Measurements from ENCODE around the gene GNAQ. TPM values are rescaled to one million over a fixed set of nuclear protein-coding genes. Genes with fewer than 3 reads are reported as not detected.

Gene GNAQ
- total RNA-seq, 3 donors from 2014 or later (not counting 1 experiment from before 2014, with no cell fraction given) = 17.8 to 51.6 (median 24.5) TPM

GRCh38 chr9:77838986-77839385 lies 192.6 kb downstream of the GNAQ start:
- intact Hi-C loops (cut with micrococcal nuclease) = loop anchor here (10.0 kb wide), 1 partner anchor 376 kb away; no protein-coding TSS in a partner anchor
- no peaks in the 10 kb centered on the region for H3K36me3 ChIP-seq (ENCODE audit: control insufficient read depth, insufficient read depth, low read length)
- no peaks in the 10 kb centered on the region for H3K27me3 ChIP-seq (ENCODE audit: control insufficient read depth, insufficient read depth, low read length)
- TF ChIP-seq, protein P1, sequence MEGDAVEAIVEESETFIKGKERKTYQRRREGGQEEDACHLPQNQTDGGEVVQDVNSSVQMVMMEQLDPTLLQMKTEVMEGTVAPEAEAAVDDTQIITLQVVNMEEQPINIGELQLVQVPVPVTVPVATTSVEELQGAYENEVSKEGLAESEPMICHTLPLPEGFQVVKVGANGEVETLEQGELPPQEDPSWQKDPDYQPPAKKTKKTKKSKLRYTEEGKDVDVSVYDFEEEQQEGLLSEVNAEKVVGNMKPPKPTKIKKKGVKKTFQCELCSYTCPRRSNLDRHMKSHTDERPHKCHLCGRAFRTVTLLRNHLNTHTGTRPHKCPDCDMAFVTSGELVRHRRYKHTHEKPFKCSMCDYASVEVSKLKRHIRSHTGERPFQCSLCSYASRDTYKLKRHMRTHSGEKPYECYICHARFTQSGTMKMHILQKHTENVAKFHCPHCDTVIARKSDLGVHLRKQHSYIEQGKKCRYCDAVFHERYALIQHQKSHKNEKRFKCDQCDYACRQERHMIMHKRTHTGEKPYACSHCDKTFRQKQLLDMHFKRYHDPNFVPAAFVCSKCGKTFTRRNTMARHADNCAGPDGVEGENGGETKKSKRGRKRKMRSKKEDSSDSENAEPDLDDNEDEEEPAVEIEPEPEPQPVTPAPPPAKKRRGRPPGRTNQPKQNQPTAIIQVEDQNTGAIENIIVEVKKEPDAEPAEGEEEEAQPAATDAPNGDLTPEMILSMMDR (IDR thresholded peaks at IDR 0.05) = no peak
- no peaks in the 10 kb centered on the region for H3K4me1 ChIP-seq (ENCODE audit: control insufficient read depth, insufficient read depth, low read length)
- Mint-ChIP-seq H3K36me3 (no peaks in the 10 kb centered on the region), H3K27ac (no peak overlapping the region), H3K9me3 (no peaks in the 10 kb centered on the region), H3K27me3 (ENCODE audit: low read depth in 2 of 2) (no peaks in the 10 kb centered on the region), H3K4me1 (no peaks in the 10 kb centered on the region), H3K4me3 (no peak overlapping the region)
- H3K9me3 ChIP-seq (ENCODE audit: control insufficient read depth, insufficient read depth, low read length) = no peaks in the 10 kb centered on the region
- ATAC-seq (no peak), DNase-seq (no peak)
- H3K27ac ChIP-seq (ENCODE audit: low read length) = no peak overlapping the region
- no peak overlapping the region for H3K4me3 ChIP-seq (ENCODE audit: low read length)
- 80% methylated on average over 1 of the region's 1 CpG for WGBS (ENCODE audit: insufficient coverage)

DNA sequence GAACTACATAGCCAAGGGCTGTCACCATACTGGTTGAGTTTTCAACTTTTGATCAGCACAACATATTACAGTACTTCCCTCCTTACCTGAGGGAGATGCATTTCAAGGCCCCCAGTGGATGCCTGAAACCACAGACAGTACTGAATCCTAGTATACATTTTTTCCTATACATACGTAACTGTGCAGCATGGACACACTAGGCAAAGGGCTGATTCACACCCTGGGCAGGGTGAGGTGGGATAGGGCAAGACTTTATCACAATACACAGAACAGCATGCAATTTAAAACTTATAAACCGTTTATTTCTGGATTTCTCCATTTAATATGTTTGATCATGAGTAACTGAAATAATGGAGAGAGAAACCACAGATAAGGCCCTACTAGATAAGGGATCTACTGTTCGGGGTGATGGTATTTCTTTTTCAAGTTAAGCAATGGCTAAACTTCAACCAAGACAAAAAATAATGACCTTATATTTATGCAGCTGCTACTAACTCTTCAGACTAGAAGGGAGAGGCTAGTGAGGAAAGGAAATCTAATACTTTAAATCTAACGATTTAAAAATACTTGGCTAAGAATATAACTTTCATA lies 196.6 kb downstream of the GNAQ start:
- Histone ChIP-seq H3K27me3 (ENCODE audit: control insufficient read depth, insufficient read depth, low read length) (no peaks in the 10 kb centered on the region), H3K27ac (ENCODE audit: low read length) (no peak overlapping the region), H3K4me1 (ENCODE audit: control insufficient read depth, insufficient read depth, low read length) (peaks cover 6% of the 10 kb centered on the region), H3K36me3 (ENCODE audit: control insufficient read depth, insufficient read depth, low read length) (no peaks in the 10 kb centered on the region), H3K9me3 (ENCODE audit: control insufficient read depth, insufficient read depth, low read length) (no peaks in the 10 kb centered on the region), H3K4me3 (ENCODE audit: low read length) (no peak overlapping the region)
- TF ChIP-seq, protein P1 (IDR thresholded peaks at IDR 0.05) = no peak
- ATAC-seq (no peak), DNase-seq (no peak)
- Mint-ChIP-seq H3K4me3 (no peak overlapping the region), H3K27me3 (ENCODE audit: low read depth in 2 of 2) (peaks cover 3 to 13% of the 10 kb centered on the region in 2 donors), H3K4me1 (peaks cover 21% of the 10 kb centered on the region in 2 donors), H3K9me3 (no peaks in the 10 kb centered on the region), H3K36me3 (no peaks in the 10 kb centered on the region), H3K27ac (no peak overlapping the region)
- intact Hi-C loops (cut with micrococcal nuclease) = loop anchor here (10.0 kb wide), 1 partner anchor 380 kb away; no protein-coding TSS in a partner anchor
- WGBS (ENCODE audit: insufficient coverage) = no CpG with 5 or more reads among the region's 4 CpGs

DNA sequence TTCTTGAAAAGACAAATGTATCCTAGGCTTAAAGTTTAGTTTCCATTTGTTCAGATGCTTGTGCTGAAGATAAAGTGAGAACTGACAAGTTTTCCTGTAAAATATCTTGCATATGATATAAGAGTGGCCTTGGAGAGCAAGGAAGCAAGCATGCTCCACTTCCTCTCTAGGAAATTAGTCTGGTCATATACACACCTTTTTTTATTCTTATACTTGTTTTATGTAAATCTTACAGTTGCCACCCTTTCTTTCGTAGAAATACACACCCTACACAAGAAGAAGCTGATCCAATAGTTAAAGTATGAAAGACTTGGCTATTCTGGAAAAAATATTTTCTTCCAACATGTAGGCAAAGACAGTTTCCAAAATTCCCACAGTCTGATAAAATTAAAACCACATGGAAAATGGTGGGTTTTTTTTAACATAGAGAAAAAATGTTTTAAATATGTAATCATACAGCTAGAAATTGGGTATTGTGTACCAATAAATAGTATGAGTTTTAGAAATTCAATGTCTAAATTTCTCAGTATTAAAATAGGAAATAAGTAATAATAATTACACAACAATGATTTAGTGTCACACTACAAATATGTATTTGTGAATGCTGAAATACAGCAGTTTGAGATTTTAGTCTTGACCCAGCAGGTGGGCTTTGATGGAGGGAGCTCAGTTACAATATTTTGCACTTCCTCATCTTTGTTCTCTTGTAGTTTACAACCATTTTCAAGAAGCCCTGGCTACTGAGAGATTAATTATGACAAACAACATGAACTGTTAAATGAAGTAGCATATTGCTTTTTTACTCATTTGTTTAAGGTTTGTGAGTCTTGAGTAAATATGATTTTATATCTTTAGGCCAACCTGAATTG lies 197.8 kb downstream of the GNAQ start:
- no CpG with 5 or more reads among the region's 1 CpG for WGBS (ENCODE audit: insufficient coverage)
- Histone ChIP-seq H3K9me3 (ENCODE audit: control insufficient read depth, insufficient read depth, low read length) (no peaks in the 10 kb centered on the region), H3K27me3 (ENCODE audit: control insufficient read depth, insufficient read depth, low read length) (no peaks in the 10 kb centered on the region), H3K27ac (ENCODE audit: low read length) (no peak overlapping the region), H3K4me1 (ENCODE audit: control insufficient read depth, insufficient read depth, low read length) (peaks cover 10% of the 10 kb centered on the region), H3K36me3 (ENCODE audit: control insufficient read depth, insufficient read depth, low read length) (no peaks in the 10 kb centered on the region), H3K4me3 (ENCODE audit: low read length) (no peak overlapping the region)
- DNase-seq (no peak), ATAC-seq (no peak)
- H3K4me1 Mint-ChIP-seq = peaks cover 31 to 32% of the 10 kb centered on the region in 2 donors
- H3K9me3 Mint-ChIP-seq = no peaks in the 10 kb centered on the region
- H3K36me3 Mint-ChIP-seq = no peaks in the 10 kb centered on the region
- TF ChIP-seq, protein P1 (IDR thresholded peaks at IDR 0.05) = no peak
- H3K27me3 Mint-ChIP-seq (ENCODE audit: low read depth in 2 of 2) = peaks cover 3 to 13% of the 10 kb centered on the region in 2 donors
- no peak overlapping the region for H3K27ac Mint-ChIP-seq
- intact Hi-C loops (cut with micrococcal nuclease) = loop anchor here (10.0 kb wide), 1 partner anchor 381 kb away; no protein-coding TSS in a partner anchor
- H3K4me3 Mint-ChIP-seq = no peak overlapping the region

Data from natural killer cell (primary cell).